Measurements from ENCODE around the gene NHERF1.

- TF ChIP-seq POLR2AphosphoS5 (IDR thresholded peaks at IDR 0.05; ENCODE audit: low read depth, low read length) (no peak), TAF1 (IDR thresholded peaks at IDR 0.05; ENCODE audit: borderline replicate concordance, insufficient read depth, low read length) (no peak), SIN3A (IDR thresholded peaks at IDR 0.05; ENCODE audit: borderline replicate concordance, insufficient read depth, low read length) (no peak), FOXP2 (optimal IDR thresholded peaks at IDR 0.05; ENCODE audit: borderline replicate concordance, extremely low read depth, extremely low read length, insufficient read depth) (no peak)
- TF ChIP-seq, protein P1, sequence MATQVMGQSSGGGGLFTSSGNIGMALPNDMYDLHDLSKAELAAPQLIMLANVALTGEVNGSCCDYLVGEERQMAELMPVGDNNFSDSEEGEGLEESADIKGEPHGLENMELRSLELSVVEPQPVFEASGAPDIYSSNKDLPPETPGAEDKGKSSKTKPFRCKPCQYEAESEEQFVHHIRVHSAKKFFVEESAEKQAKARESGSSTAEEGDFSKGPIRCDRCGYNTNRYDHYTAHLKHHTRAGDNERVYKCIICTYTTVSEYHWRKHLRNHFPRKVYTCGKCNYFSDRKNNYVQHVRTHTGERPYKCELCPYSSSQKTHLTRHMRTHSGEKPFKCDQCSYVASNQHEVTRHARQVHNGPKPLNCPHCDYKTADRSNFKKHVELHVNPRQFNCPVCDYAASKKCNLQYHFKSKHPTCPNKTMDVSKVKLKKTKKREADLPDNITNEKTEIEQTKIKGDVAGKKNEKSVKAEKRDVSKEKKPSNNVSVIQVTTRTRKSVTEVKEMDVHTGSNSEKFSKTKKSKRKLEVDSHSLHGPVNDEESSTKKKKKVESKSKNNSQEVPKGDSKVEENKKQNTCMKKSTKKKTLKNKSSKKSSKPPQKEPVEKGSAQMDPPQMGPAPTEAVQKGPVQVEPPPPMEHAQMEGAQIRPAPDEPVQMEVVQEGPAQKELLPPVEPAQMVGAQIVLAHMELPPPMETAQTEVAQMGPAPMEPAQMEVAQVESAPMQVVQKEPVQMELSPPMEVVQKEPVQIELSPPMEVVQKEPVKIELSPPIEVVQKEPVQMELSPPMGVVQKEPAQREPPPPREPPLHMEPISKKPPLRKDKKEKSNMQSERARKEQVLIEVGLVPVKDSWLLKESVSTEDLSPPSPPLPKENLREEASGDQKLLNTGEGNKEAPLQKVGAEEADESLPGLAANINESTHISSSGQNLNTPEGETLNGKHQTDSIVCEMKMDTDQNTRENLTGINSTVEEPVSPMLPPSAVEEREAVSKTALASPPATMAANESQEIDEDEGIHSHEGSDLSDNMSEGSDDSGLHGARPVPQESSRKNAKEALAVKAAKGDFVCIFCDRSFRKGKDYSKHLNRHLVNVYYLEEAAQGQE (IDR thresholded peaks at IDR 0.05; ENCODE audit: insufficient read depth in 1 of 2, low read depth in 2 of 2, low read length in 2 of 2), result no peak
Observed at GRCh38 chr17:74810699-74811485, 62.5 kb downstream of the NHERF1 start.
